HG03460 (cell line): ENCODE measurements around the gene HNRNPU.

Experiments
- ATAC-seq: cut with Tn5 transposase; IDR thresholded peaks from one replicate; pipeline ENCODE4 v1.9.1; 2021; ENCODE audit not compliant: unreplicated experiment

Gene HNRNPU

DNA sequence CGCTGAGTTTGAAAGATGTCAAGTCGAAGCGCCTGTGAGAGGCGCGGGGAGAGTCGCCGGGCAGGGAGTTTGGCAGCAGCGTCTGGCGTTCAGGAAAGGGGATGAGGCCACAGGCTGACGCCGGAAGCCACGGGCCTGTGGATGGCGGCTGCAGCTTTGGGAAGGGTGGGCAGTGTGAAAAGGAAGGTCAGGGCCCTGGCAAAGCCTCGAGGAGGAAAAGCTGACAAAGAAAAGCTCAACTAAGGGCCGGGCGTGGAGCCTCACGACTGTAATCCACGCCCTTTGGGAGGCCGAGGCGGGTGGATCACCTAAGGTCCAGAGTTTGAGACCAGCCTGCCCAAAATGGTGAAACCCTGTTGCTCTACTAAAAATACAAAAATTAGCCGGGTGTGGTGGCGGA, 54.1 kb downstream of the HNRNPU start:
- ATAC-seq, result no peak

DNA sequence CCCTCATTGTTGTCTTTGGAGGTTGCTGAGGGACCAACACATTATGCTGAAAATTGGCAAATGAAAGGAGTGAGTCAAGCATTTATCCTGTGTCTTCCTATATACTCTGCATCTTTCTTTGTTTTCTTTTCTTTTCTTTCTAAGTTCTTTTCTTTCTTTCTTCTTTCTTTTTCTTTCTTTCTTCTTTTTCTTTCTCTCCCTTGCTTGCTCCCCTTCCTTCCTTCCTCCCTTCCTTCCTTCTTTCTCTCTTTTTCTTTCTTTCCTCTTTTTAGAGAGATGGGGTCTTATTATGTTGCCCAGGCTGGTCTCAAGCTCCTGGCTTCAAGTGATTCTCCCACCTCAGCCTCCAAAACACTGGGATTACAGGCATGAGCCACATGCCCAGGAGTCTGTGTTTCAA, 57.2 kb downstream of the HNRNPU start:
- ATAC-seq, result no peak

DNA sequence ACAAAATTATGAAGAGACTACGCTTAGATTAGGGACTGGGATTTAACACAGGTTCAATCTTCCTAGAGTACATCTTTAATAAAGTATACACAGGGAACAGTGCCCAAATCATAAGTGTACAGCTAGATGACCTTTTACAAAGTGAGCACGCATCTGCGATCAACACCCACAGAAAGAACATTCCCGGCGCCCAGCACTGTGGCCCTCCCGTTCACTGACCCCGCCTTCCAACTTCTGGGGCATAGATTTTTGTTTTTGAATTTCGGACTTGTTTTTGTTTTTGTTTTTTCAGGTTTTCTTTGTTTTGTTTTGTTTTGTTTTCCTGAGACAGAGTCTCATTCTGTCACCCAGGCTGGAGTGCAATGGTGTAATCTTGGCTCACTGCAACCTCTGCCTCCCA, 59.5 kb downstream of the HNRNPU start:
- ATAC-seq, result no peak

DNA sequence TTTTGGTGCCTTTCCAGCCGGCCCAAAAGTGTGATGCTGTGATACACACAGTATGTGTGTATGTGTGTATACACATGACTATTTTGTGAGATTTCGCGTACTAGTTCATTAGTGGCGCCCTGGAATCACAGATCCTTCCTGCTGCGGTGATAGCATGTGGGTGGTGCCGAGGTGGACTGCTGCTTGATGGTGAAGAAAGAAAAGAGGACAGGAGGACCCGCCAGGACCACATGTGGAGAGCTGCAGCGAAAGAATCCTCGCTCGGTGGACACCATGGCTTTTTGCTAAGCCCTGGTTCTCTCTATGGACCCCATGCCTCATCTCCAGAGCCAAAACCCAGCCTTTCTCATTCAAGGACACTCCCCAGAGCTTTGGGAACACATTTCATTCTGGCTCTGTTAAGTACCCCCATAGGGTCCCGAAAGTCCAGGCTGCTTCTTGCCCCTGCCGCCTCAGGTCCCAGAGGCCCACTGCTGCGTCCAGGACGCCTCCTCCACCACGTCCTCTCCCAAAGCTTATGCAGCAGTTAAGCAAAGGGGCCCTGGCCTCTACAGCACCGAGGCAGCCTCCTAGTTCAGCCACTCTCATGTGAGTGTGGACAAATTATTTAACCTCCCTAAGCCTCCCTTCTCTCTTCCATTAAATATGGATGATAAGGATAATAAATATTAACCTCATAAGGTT, 61.6 kb downstream of the HNRNPU start:
- no peak for ATAC-seq

DNA sequence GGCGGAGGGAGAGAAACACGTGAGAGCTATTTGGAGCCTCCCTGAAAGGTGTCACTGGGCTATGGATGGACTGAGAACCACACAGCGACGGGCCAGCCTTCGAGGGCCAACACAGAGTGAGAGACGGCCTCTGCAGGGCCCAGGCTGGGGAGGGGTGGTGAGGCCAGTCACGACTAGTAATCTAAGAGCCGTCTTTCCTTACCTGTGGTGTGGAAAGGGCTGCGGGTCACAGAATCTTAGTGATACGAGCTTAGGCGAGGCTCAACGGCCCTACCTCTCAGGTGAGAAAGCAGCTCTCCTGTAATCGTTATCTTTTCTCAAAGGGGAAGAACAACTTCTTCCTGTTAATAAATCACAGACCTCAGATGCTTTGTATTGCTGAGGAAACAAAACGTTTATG, 62.3 kb downstream of the HNRNPU start:
- ATAC-seq, result no peak

DNA sequence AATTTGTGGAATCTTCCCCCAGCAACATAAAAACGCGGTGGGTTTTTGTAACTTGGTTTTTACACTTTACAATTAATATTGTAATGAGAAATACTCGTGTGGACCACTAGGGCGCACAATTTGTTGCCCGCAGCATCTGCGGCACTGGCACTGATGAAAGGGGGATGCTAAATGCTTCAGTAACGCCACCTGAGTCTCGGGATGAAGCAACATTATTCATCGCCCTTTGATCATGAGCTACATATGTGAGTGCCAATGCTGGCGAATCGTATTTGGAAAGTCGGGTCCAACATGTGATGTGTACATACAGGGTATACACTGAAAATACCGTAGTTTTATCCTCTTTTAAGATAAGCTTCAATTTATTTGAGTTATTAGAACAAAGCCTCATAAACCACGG, 63.1 kb downstream of the HNRNPU start:
- peak; percentile 67 for ATAC-seq

DNA sequence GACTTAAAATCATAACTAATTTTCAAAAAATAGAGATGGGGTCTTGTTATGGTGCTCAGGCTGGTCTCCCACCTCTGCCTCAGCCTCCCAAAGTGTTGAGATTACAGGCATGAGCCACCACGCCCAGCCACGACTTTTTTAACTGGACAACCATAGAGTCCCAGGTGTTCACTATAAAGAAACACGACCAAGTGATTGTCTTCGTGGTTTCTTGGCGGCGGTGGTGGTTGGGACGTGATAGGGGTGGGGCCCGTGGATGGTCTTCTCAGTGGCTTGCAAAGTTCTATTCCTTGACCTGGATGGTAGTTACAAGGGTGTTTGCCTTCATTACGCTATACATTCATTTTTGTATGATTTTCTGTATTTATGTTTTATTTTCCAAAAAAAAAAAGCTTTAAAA, 63.5 kb downstream of the HNRNPU start:
- no peak for ATAC-seq
